ENCODE results near the gene TCF20. TPM values are rescaled to one million over a fixed set of nuclear protein-coding genes. Genes with fewer than 3 reads are reported as not detected.

The TCF20 gene
- total RNA-seq, 1 donor from 2014 or later: 112 TPM

DNA sequence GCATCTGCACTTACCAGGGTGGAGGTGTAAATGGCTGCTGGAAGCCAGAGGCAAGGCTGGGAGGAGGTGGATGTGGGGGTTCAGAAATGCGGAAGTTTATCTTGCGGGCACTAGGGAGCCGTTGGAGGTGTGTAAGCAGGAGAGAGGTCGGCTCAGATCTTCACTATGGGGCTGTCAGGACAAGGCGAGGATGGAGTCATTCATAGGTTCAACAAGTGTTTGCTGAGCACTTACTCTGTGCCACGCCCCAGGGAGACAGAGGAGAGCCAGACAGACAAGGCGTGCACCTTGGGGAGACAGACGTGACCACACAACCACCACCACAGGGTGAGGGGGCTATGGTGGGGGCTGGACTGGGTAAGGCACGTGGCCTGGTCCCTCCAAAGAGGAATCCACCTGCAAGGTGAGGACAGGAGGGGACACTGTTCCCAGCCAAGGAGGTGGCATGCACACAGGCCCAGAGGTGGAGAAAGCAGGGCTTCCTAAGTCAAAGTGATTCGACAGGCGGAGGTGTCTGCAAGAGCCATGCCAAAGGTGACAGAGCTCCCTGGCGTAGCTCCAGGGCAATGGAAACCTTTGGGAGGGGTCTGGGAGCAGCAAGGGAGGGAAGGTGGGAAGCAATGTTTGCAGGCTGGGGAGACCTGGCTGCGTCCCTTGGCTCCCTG is 30.8 kb upstream of the TCF20 start:
- Mint-ChIP-seq H3K36me3 (ENCODE audit: unreplicated experiment) (no peaks in the 10 kb centered on the region), H3K4me3 (ENCODE audit: unreplicated experiment) (peak overlapping the region; percentile 15), H3K4me1 (ENCODE audit: low read depth, unreplicated experiment) (peaks cover 41% of the 10 kb centered on the region), H3K27me3 (ENCODE audit: unreplicated experiment) (peaks cover 14% of the 10 kb centered on the region), H3K9me3 (ENCODE audit: unreplicated experiment) (peaks cover 4% of the 10 kb centered on the region), H3K27ac (ENCODE audit: unreplicated experiment) (peak overlapping the region; percentile 28)
- DNase-seq: no peak
- TF ChIP-seq, protein P1, sequence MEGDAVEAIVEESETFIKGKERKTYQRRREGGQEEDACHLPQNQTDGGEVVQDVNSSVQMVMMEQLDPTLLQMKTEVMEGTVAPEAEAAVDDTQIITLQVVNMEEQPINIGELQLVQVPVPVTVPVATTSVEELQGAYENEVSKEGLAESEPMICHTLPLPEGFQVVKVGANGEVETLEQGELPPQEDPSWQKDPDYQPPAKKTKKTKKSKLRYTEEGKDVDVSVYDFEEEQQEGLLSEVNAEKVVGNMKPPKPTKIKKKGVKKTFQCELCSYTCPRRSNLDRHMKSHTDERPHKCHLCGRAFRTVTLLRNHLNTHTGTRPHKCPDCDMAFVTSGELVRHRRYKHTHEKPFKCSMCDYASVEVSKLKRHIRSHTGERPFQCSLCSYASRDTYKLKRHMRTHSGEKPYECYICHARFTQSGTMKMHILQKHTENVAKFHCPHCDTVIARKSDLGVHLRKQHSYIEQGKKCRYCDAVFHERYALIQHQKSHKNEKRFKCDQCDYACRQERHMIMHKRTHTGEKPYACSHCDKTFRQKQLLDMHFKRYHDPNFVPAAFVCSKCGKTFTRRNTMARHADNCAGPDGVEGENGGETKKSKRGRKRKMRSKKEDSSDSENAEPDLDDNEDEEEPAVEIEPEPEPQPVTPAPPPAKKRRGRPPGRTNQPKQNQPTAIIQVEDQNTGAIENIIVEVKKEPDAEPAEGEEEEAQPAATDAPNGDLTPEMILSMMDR (IDR thresholded peaks at IDR 0.05; ENCODE audit: partially characterized antibody, unreplicated experiment): no peak

DNA sequence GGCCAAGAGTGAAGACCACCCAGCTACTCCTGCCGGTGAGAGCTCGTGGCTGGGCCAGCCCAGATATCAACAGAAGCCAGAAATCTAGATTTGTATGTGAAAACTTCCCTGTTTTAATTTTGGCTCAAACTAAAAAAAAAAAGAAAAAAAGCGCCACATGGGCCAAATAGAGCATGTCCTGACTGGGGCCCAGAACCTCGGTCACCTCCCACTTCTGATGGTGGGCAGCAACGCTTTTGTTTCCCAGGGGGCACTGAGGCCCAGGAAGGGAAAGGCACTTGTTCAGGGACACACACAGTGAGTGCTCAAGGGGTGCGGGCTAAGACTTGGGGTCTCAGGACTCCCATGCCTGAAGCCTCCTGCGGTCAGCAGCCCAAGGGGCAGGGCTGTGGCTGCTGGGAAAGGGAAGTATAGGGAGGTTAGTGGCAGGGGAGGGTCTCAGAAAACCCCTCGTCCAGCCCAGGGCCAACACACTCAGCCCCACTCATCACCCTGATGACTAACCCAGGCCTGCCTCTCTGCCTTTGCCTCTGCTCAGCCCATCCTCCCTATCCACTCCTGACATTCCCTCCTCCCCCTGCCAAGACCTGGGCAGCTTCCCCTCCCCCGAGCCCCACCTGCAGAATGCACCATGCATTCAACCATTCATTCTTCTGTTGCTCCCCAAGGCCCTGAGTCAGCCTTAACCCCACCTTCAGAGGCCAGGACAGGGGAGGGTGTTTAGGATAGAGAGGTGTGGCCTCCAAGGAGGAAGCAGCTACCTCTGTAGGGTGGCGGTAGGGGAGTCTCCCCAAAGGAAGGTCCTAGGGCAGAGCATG is 30.0 kb upstream of the TCF20 start:
- TF ChIP-seq, protein P1 (IDR thresholded peaks at IDR 0.05; ENCODE audit: partially characterized antibody, unreplicated experiment): no peak
- Mint-ChIP-seq H3K27ac (ENCODE audit: unreplicated experiment) (no peak overlapping the region), H3K9me3 (ENCODE audit: unreplicated experiment) (peaks cover 4% of the 10 kb centered on the region), H3K4me3 (ENCODE audit: unreplicated experiment) (peak overlapping the region; percentile 57), H3K36me3 (ENCODE audit: unreplicated experiment) (no peaks in the 10 kb centered on the region), H3K4me1 (ENCODE audit: low read depth, unreplicated experiment) (peaks cover 44% of the 10 kb centered on the region), H3K27me3 (ENCODE audit: unreplicated experiment) (peaks cover 18% of the 10 kb centered on the region)
- no peak for DNase-seq

- Mint-ChIP-seq H3K4me3 (ENCODE audit: unreplicated experiment) (peak overlapping the region; percentile 57), H3K27ac (ENCODE audit: unreplicated experiment) (no peak overlapping the region), H3K36me3 (ENCODE audit: unreplicated experiment) (no peaks in the 10 kb centered on the region), H3K27me3 (ENCODE audit: unreplicated experiment) (peaks cover 14% of the 10 kb centered on the region), H3K4me1 (ENCODE audit: low read depth, unreplicated experiment) (peaks cover 39% of the 10 kb centered on the region), H3K9me3 (ENCODE audit: unreplicated experiment) (peaks cover 4% of the 10 kb centered on the region)
- no peak for DNase-seq
- TF ChIP-seq, protein P1 (IDR thresholded peaks at IDR 0.05; ENCODE audit: partially characterized antibody, unreplicated experiment): no peak
Observed at GRCh38 chr22:42299586-42300258, 29.3 kb upstream of the TCF20 start.

- H3K9me3 Mint-ChIP-seq (ENCODE audit: unreplicated experiment): peaks cover 4% of the 10 kb centered on the region
- peaks cover 34% of the 10 kb centered on the region for H3K4me1 Mint-ChIP-seq (ENCODE audit: low read depth, unreplicated experiment)
- DNase-seq: no peak
- H3K27ac Mint-ChIP-seq (ENCODE audit: unreplicated experiment): no peak overlapping the region
- no peak overlapping the region for H3K4me3 Mint-ChIP-seq (ENCODE audit: unreplicated experiment)
- peaks cover 12% of the 10 kb centered on the region for H3K27me3 Mint-ChIP-seq (ENCODE audit: unreplicated experiment)
- H3K36me3 Mint-ChIP-seq (ENCODE audit: unreplicated experiment): no peaks in the 10 kb centered on the region
- TF ChIP-seq, protein P1 (IDR thresholded peaks at IDR 0.05; ENCODE audit: partially characterized antibody, unreplicated experiment): no peak
Observed at GRCh38 chr22:42298746-42299145, 28.3 kb upstream of the TCF20 start.
